ENCODE data around the gene KRTAP10-1.

Gene KRTAP10-1

DNA sequence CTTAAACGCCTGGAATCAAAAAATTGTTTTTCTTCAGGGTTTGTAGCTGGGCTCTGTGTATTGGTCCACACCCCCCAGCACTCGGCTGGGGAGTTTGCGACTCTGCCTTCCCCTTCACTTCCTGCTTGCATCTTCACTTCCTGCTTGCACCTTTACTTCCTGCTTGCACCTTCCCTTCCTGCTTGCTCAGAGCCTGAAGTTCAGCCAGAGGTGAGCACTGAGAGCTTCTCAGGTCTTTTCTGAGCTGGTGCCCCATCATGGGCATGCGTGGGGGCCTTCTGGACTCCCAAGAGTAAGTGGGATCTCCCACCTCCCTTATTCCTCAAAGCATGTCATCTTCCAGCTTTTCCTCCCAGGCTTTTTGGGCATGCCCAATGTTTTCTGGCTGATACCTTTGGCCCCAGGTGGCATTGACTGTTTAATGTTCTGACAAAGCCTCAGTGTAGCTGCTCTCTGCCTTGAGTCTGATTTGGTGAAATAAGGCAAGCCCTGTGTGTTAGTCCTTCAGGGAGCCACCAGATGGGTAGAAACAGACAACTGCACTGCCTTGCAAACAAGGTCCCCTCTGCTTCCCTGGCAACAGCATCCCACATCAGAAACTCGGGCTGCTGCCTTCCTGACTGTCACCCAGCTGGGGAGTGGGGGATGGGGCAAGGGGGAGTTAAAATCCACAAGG lies 7.8 kb upstream of the KRTAP10-1 start:
- peak; percentile 67 for DNase-seq

DNA sequence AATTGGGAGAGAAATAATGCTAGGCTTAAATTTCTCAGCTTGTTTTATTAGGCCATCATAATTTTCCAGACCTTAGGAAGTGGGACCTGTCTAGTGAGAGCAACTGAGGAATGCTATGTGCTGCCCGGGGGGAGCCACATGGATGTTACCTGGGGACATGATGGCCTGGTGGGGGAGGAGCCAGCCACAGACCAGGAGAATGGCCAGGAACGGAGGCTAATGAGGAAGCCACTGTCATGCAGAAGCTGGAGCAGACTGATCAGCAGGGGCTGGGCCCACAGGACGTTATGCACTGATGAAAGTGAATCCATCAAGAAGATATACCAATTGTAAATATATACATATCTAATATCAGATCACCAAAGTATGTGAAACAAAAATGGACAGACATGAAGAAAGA lies 4.6 kb upstream of the KRTAP10-1 start:
- DNase-seq, result no peak

DNA sequence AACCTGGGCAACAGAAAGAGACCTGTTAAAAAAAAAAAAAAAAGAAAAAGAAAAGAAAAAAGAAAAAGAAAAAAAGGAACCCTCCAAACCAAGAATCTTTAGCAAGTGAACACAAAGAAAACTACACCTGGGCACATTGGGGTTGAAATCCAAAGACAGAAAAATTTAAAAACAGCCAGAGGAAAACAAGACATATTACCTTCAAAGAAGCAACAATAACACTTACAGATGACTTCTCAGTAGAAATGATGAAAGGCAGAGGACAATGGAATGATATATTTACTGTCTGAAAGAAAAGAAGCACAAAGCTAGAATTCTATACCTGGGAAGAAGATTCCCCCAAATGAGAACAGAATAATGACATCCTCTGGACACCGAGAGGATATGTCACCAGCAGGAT lies 2.7 kb upstream of the KRTAP10-1 start:
- DNase-seq, result no peak

DNA sequence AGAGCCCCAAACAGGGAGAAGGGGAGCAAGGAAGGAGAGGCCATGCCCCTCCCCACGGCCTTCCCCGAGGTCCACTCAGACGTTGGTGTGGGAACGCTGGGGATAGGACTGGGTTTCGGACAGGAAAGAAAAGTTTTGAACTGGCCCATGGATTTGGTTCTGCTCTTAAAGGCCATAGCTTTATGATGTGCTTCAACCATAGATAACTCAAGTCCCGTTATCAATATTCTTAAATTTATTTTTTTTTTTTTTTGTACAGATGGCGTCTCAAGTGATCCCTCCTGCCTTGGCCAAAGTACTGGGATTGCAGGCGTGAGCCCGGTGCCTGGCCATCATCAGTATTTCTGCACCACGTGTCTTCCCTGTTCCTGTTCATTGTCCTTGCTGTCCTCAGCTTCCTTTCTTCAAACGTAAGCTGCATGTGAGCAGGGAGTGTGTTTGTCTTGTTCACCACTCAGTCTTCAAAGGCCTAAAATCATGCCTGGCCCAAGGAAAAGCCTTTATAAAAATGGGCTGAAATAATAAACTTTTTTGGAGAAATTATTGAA lies 820 bp upstream of the KRTAP10-1 start:
- no peak for DNase-seq

DNA sequence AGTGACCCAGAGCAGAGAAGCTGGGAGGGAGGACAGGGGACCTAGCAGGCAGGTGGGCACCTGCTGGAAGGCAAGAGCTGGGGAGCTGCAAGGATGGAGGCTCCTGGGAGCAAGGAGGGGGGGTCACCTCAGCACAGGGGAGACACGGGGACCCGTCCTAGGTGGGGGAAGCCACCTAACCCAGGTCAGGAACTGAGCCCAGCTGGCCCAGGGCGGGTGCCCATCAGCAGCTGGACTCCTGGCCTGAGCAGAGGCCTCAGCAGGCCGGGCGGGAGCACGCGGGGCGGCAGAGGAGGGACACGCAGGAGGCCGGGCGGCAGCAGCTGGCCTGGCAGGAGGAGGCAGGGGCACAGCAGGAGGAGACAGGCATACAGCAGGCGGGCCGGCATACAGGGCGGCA lies 949 bp downstream of the KRTAP10-1 start:
- DNase-seq, result no peak

DNA sequence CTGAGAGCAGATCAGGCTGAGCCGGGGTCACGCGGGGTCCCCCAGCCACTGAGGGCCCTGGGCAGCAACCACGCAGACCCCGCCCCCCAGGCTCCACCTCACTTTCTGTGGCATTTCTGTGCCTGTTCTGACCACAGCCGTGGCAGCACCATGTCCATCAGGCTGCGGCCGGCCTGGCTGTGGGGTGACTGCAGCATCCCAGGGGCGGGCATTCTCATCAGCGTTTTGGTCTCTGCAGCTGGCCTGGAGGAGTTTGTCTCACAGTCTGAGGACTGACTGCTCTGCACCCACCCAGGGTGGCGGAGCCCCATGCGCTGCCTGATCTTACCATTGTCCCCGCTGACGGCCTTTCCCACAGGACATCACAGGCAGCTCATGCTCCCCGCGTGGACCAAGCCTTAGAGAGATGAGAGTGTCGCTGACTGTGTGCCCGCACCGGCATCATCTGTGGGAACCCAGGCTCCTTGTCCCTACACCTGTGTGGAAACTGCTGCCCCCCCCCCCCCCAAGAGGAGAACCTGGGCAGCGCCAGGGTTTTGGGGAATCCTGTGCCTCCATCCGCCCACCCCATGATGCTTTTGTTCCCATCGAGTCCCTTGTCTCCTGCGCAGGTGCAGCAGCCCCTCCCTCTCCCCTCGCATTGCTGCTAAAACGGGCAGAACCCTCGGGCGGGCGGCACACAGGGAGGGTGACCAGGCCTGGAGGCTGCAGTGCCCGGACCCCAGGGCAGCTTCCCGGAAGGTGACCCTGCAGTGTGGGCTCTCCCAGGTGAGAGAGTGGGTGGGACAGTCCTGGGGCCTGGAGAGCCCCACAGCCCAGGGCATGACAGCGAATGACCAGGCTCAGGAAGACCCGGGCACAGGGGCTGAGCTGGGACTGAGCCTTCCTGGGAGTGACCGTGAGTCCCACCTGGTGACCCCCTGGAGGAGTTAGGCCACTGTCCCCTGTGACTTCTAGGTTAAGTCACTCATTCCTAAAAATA lies 1.8 kb downstream of the KRTAP10-1 start:
- DNase-seq, result no peak

DNA sequence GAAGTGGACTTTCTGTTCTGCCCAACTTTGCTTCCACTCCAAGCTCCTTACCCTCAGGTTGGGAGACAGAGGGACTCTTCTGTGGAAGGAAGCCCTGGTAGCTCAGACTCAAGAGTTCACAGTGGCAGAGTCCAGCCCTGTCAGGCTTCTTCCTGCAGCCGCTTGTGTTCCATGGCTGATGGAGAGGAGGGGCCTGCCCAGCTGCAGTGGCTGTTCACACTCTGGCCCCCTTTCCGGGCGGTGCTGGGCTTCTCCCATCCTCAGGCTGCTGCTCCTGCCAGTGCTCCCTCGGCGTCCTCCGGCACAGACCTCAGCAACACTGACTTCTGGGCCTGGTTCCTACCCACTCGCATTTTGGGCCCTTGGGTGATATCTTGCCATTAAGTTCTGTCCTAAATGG lies 4.0 kb downstream of the KRTAP10-1 start:
- no peak for DNase-seq

DNA sequence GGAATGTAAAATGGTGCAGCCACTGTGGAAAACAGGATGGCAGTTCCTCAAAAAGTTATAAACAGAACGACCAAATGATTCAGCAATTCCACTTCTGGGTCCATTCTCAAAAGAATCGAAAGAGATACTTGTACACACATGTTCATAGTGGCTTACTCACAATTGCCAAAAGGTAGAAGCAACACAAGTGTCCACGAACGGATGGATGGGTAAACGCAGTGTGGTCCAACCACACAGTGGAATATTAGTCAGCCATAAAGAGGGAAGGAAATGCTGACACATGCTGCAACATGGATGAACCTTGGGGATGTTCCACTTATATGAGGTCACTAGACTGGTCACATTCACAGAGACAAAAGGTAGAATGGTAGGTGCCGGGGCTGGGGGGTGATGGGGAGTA lies 5.3 kb downstream of the KRTAP10-1 start:
- DNase-seq, result no peak

DNA sequence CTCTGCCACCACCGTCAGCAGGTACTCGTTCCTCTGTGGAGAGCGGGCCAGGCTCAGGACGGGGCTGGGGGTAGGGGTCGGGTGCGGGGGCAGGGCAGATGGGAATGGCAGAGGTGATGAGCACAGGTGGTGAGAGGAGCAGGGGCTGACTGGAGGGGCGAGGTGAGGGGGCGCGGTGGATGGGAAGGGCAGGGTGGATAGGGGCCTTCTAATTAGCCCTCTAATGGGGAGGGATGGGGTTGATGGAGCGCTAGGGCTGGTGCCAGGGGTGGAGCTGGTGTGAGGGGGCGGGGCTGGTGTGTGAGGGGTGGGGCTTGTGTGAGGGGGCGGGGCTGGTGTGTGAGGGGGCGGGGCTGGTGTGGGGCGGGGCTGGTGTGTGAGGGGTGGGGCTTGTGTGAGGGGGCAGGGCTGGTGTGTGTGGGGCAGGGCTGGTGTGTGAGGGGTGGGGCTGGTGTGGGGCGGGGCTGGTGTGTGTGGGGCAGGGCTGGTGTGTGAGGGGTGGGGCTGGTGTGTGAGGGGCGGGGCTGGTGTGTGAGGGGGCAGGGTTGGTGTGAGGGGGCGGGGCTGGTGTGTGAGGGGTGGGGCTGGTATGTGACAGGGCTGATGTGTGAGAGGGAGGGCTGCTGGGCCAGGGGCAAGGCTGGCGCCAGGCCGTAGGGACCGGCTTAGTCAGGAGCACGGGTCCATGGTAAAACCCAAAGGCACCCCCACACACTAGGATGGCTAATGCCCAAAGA lies 5.9 kb downstream of the KRTAP10-1 start:
- no peak for DNase-seq

DNA sequence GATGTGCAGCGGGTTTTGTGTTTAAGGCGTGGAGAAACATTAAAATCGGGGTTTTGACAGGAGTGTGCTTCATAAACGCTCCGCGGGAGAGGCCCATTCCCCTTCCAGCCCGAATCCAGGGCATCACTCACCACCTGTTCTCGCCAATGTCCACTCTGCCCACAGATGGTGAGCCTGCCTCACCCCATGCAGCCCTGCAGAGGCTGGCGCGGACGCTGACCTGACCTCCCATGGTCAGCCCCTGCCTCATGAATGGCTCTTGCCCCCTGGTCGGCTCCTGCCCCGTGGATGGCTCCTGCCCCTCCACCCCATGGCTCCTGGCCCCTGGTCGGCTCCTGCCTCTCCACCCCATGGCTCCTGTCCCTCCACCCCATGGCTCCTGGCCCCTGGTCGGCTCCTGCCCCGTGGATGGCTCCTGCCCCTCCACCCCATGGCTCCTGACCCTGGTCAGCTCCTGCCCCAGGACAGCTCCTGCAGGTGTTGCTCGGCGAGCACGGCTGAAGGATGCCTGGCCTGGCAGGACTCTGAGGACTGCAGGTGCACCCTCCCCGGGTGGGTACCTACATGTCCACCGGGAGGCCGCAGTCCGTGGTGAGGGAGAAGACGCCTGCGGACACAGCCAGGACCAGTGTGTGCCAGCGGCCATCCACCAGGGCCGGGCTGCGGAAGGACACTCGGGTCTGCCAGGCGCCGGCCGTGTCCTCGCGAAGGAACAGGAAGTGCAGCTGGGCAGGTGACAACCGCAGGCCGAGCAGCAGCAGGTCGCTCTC lies 6.7 kb downstream of the KRTAP10-1 start:
- DNase-seq, result no peak

DNA sequence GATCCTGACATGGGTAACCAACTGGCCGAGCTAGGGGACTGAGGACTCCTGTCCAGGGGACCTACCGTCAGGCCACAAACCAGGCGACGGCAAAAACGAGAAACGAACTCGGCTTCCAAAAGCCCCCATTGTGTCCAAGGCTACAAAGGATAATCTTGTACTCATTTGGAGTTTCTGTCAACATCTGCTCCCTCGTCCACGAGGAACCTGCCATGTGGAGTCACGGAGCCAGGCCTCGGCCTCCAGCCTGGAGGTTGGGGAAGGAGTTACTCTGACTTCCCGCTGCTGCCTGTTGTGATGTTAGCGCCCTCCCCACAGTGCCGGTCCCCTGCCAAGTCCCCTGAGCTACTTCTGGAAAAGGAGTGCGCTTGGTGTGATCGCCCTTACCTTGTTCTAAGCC lies 7.3 kb downstream of the KRTAP10-1 start:
- no peak for DNase-seq

DNA sequence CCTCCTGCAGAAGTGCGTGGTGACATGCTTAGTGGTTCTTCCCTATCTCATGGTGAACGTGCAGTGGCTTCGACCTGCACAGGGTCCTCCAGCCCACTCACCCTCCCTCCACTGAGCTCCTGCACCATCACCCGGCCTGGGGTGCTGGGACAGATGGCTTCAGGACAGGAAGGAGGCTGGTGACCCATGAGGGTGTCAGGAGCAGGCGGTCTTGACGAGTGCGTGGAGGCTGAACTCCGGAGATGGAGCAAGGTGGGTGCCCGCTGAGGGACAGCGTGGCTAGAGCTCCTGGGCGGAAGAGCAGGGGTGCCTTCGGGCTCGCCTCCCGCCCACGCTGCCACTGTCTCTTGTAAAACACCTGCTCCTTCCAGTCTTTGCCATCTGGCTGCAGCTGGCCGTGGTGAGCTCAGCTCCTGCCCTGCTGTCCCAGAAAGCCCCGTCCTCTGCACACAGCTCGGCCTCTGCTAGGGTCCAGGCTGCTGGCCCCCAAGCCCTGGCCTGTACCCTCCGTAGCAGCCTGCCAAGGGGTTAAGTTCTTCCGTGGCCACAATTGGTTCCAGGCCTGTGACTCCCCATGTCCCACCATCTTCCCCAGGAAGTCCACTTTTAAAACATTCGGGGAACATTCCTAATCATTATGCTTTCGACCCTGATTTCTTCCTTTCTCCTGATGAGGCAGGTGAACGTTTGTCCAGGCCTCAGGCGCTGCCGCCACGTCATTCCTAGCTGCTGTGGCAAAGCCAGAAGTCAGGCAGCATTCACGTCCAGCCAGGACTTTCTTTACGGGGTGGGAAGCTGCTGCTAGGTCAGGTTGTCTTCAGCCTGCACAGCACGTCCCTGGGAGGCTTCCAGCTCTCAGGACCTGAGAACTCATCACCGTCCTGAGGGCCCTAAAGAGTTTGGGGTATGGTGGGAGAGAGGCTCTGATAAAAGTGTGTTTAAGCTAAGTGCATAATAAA lies 8.1 kb downstream of the KRTAP10-1 start:
- no peak for DNase-seq

DNA sequence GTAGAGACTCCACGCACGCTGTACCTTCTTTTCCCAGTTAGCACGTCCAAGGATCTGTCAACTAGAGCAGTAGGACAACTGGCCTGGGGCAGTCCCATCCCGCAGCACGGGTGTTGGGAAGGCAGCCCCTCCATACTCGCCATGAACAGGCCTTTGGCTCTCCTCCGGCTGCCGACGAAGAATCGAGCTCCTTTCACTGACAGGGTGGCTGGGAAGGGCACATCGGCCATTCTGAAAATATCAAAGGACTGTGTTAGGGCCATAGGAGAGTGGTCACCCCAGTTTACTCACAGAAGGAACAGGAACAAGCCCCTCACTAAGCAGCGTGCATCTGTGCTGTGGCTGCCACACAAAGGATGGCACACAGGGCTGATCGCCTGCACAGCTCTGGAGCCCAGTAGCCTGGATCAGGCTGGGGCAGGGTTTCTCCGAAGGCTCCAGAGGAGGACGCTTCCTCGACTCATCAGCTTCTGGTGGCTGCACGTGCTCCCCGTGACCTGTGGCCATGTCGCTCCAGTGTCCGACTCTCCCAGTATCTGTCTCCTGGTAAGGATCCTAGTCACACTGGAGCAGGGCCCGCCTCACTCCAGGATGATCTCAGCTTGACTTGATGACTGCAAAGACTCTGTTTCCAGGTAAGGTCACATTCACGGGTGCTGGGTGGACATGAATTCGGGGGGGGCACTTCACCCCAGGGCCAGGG lies 8.9 kb downstream of the KRTAP10-1 start:
- no peak for DNase-seq

DNA sequence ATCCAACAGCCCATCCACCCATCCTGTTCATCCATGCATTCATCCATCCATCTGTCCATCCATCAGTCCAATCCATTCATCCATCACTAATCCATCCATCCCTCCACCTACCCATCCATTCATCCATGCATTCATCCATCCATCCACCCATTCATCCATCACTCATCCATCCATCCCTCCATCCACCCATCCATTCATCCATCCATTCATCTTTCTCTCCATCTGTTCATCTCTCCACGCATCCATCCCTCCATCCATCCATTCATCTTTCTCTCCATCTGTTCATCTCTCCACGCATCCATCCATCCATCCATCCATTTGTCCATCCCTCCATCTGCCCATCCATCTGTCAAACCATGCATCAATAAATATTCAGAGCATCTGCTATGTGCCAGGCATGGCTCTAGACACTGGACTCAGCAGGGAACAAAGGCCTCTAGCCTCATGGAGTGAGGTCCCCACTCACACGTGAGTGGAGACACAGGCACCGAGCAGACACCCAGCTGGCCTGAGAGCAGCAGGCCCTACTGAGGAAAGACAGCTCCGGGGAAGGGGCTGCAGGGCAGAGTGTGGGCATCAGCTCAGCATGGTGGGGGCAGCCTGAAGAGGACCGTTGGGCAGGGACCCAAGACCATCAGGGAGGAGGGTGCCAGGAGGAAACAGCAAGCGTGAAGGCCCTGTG lies 9.6 kb downstream of the KRTAP10-1 start:
- no peak for DNase-seq

DNA sequence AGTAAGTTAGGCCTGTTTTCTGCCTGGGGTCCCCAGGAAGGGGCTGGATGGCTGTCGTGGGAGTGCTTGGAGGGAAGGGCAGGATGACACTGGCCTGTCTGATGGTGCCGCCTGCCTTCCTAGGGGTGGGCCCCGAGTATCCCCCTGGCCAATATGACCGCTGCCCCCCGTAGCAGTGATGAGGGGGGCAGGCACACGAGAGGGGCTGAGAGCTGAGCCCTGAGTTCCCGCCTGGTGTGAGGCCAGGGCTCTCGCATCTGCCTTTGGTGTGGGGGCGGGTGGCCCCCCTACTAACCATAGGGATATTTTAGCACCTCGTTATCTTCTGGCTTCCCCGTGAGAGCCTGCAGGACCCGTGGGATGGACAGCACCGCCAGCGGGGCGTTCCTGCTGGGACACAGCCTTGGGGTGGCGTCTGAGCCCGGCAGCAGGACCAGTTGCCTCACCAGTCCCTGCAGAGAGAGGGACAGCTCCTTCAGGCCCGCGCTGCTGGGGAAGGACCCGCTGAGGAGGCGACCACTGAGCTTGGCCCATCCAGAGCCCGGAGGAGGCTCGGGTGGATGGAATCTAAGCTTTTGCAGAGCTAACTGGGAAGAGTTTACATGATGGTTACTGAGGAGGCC lies 10.4 kb downstream of the KRTAP10-1 start:
- DNase-seq, result no peak

DNA sequence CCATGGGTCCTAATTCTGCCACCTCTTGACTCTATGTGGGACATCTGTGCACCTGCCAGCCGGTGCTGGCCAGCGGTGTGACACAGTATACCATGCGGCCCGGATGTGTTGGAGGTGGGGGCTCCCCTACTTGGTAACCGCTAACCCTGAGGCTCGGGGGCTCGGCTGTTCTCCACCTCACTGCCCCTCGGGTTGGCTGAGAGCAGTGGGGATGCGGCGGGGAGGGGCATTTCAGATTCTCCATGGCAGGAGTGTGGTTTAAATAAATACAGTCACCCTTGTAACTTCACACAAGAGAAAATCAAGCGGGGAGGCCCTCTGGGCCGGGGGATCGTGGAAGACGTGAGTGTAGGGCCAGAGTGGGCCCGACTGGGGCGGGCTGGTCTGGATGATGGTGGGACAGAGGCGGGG lies 11.0 kb downstream of the KRTAP10-1 start:
- no peak for DNase-seq

DNA sequence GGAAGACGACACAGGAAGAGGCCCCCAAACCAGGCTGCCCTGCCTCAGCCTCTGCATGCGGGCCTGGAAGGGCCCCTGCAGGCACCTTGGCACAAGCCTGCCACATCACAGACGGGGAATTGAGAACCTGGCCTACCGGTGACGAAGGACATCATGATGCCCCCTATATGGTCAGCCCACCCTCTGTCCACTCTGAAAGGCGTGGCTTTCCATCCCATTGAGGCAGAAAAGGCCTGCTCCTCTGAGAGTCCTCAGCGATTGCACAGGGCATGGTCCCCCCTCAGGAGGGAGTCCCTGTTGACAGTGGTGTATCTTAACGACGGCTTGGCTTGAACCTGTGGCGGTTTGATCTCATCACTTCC lies 11.4 kb downstream of the KRTAP10-1 start:
- DNase-seq, result no peak

DNA sequence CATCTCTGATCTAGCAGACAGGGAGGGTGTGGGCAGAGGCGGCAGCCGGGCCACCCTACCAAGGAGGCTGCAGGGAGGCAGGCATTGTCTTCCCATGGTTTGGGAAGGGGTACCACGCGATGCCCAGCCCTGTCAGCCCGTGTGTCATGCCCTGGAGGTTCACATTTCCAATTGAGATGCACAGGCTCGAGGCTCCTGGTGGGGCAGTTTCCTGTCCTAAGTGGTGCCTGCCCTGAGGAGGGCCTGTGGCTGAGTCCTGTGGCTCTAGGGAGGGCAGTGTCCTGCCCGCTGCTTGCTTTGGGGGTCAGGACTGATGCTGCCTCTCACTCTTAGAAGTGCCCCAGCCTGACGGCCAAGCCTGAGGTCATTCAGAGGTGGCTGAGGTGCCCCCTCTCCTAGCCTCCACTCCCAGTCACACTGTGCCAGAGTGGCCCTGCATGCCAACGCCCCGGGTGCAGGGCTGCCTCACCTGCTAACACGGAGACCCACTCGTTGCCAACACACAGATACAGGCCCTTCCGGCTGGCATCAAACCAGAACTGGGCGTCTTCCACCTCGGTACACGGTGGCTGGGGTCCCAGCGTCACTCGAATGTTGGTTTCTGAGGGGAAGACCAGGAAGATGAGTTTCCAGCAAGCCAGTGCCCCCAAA lies 11.9 kb downstream of the KRTAP10-1 start:
- DNase-seq, result no peak
